Activated CD4-positive, alpha-beta T cell treated with anti-CD3 and anti-CD28 coated beads for 4 hours (primary cell): Measurements from ENCODE around the gene PKP2.

Experiments
- DNase-seq, 2 donors: peaks; one replicate each; pipeline ENCODE4 v3.0.0-alpha.2; 2020

Gene PKP2

GRCh38 chr12:32860192-32860591, 36.4 kb downstream of the PKP2 start:
- DNase-seq, result no peak

GRCh38 chr12:32859389-32859788, 37.2 kb downstream of the PKP2 start:
- no peak for DNase-seq

- no peak for DNase-seq
Measured at GRCh38 chr12:32854716-32855115, 41.9 kb downstream of the PKP2 start.

- DNase-seq, result no peak
Measured at GRCh38 chr12:32854097-32854496, 42.5 kb downstream of the PKP2 start.

- DNase-seq, result no peak
Measured at GRCh38 chr12:32847287-32847686, 49.3 kb downstream of the PKP2 start.

GRCh38 chr12:32846053-32846452, 50.5 kb downstream of the PKP2 start:
- DNase-seq, result no peak

GRCh38 chr12:32843528-32844095, 53.0 kb downstream of the PKP2 start:
- DNase-seq, result no peak

- DNase-seq, result no peak
Measured at GRCh38 chr12:32841061-32841460, 55.5 kb downstream of the PKP2 start.

GRCh38 chr12:32839828-32840227, 56.7 kb downstream of the PKP2 start:
- DNase-seq, result no peak

GRCh38 chr12:32837974-32838373, 58.6 kb downstream of the PKP2 start:
- DNase-seq, result no peak

- no peak for DNase-seq
Measured at GRCh38 chr12:32836710-32837109, 59.9 kb downstream of the PKP2 start.

GRCh38 chr12:32834122-32834521, 62.5 kb downstream of the PKP2 start:
- no peak for DNase-seq

GRCh38 chr12:32828552-32828951, 68.0 kb downstream of the PKP2 start:
- DNase-seq, result no peak

- no peak for DNase-seq
Measured at GRCh38 chr12:32828120-32828519, 68.5 kb downstream of the PKP2 start.

GRCh38 chr12:32826807-32827412, 69.7 kb downstream of the PKP2 start:
- no peak for DNase-seq

GRCh38 chr12:32824596-32824995, 72.0 kb downstream of the PKP2 start:
- DNase-seq, result no peak

- DNase-seq, result no peak
Measured at GRCh38 chr12:32822344-32822743, 74.2 kb downstream of the PKP2 start.

- DNase-seq, result no peak
Measured at GRCh38 chr12:32821710-32822109, 74.9 kb downstream of the PKP2 start.

- DNase-seq, result no peak
Measured at GRCh38 chr12:32821293-32821692, 75.3 kb downstream of the PKP2 start.

GRCh38 chr12:32820376-32820931, 76.1 kb downstream of the PKP2 start:
- DNase-seq, result no peak

- DNase-seq, result no peak
Measured at GRCh38 chr12:32819424-32819823, 77.2 kb downstream of the PKP2 start.

GRCh38 chr12:32811686-32812392, 84.7 kb downstream of the PKP2 start:
- DNase-seq, result no peak

- DNase-seq, result no peak
Measured at GRCh38 chr12:32809846-32810245, 86.7 kb downstream of the PKP2 start.

GRCh38 chr12:32809196-32809595, 87.4 kb downstream of the PKP2 start:
- DNase-seq, result no peak
